ENCODE data around the gene MSI2. TPM values are rescaled to one million over a fixed set of nuclear protein-coding genes. Genes with fewer than 3 reads are reported as not detected.

The MSI2 gene
- total RNA-seq, 4 donors from 2014 or later: 60.7 to 101 (median 70.9) TPM

DNA sequence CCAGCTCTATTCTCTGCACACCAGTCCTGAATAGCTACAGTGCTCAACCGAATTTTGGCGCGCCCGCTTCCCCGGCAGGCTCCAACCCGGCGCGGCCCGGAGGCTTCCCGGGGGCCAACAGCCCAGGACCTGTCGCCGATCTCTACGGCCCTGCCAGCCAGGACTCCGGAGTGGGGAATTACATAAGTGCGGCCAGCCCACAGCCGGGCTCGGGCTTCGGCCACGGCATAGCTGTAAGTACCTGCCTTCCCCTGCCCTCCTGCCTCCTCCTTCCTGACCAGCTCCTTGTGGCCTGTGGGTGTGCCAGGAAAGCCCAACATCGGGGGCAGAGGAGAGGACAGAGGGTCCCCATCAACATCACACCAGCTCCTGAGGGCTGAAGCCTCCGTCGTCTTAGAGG is 418.6 kb downstream of the MSI2 start:
- intact Hi-C loops (cut with DNase I): loop anchor here (5.0 kb wide), 2 partner anchors 78 to 433 kb away; no protein-coding TSS in a partner anchor
- Histone ChIP-seq H3K4me1 (no peaks in the 10 kb centered on the region), H3K4me3 (replicated peaks in 1 of 3) (no peak overlapping the region), H3K27me3 (no peaks in the 10 kb centered on the region), H3K9me3 (no peaks in the 10 kb centered on the region), H3K27ac (no peak overlapping the region), H3K36me3 (no peaks in the 10 kb centered on the region)
- 96 to 98% methylated on average over 19 to 22 of the region's 22 CpGs for WGBS, 2 donors
- TF ChIP-seq, protein P1, sequence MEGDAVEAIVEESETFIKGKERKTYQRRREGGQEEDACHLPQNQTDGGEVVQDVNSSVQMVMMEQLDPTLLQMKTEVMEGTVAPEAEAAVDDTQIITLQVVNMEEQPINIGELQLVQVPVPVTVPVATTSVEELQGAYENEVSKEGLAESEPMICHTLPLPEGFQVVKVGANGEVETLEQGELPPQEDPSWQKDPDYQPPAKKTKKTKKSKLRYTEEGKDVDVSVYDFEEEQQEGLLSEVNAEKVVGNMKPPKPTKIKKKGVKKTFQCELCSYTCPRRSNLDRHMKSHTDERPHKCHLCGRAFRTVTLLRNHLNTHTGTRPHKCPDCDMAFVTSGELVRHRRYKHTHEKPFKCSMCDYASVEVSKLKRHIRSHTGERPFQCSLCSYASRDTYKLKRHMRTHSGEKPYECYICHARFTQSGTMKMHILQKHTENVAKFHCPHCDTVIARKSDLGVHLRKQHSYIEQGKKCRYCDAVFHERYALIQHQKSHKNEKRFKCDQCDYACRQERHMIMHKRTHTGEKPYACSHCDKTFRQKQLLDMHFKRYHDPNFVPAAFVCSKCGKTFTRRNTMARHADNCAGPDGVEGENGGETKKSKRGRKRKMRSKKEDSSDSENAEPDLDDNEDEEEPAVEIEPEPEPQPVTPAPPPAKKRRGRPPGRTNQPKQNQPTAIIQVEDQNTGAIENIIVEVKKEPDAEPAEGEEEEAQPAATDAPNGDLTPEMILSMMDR (IDR thresholded peaks at IDR 0.05): no peak
- TF ChIP-seq POLR2A (IDR thresholded peaks at IDR 0.05): no peak
- no peak for DNase-seq

DNA sequence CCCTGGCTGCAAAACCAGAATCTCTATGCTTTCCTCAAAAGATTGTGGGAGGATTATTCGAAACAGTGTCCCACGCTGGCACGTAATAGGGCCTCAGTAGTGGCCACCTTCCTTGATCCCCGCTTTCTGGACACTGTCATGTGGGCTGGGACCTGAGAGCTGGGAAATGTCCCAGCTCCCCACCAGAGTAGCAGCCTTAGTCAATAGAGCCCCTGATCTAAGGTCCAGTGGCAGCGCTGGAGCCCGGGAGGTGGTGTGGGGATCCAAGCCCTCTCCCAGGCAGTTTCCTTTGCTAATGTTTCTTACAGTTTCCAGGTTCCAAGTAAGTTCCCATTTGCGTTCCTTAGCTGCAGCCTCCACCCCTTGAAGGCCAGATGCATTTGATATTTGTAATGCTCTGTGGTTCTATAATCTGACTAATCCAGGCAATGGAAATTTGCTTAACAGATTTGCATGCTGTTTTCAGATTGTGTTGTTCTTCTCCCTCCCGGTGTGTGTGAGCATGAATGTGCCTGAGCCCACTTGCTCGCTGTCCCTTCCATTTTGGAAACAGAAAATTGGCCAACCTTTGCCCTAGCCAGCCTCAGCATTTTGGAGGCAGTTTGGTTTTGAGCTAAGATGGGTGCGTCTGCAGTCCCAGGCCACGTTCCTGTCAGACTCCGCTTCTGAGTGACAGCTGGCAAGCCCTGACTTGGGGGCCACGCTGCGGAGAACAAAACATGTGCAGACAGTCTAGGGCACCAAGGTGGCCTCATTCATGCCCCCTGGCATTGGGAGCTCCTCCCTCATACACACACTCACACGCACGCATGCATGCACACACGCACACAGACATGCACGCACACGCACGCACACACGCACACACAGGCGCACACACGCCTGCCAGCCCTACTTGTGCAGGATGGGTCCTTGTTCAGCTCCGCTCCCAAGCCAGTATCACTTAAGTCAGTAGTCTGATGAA is 419.4 kb downstream of the MSI2 start:
- intact Hi-C loops (cut with DNase I): loop anchor here (5.0 kb wide), 1 partner anchor 78 kb away; no protein-coding TSS in a partner anchor
- WGBS, 2 donors: 95 to 96% methylated on average over 24 of the region's 24 CpGs
- Histone ChIP-seq H3K4me1 (no peaks in the 10 kb centered on the region), H3K36me3 (no peaks in the 10 kb centered on the region), H3K27ac (no peak overlapping the region), H3K4me3 (replicated peaks in 1 of 3) (no peak overlapping the region), H3K27me3 (no peaks in the 10 kb centered on the region), H3K9me3 (no peaks in the 10 kb centered on the region)
- no peak for DNase-seq
- TF ChIP-seq, protein P1 (IDR thresholded peaks at IDR 0.05): no peak
- TF ChIP-seq POLR2A (IDR thresholded peaks at IDR 0.05): no peak

DNA sequence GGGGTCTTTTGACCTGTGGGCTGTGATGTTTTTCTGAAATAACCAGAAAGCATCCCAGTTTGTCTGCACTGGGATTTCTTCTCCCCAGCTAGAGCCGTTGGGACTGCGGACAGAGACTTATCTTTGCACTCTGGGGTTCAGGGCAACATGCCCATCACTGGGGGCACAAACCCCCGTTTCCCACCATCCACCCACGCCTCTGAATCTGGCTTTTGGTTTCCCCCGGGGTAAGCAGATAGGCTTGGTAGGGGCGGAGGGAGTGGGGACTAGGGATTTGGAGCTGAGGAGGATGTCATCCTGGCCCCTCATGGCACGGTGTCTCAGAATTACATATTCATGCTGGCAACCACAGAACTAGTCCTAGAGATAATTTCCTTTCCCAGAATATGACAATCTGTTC is 420.2 kb downstream of the MSI2 start:
- no peak overlapping the region for H3K27ac ChIP-seq
- no peaks in the 10 kb centered on the region for H3K36me3 ChIP-seq
- TF ChIP-seq POLR2A (IDR thresholded peaks at IDR 0.05): no peak
- TF ChIP-seq, protein P1 (IDR thresholded peaks at IDR 0.05): no peak
- H3K9me3 ChIP-seq: no peaks in the 10 kb centered on the region
- DNase-seq: no peak
- no peaks in the 10 kb centered on the region for H3K27me3 ChIP-seq
- H3K4me1 ChIP-seq: no peaks in the 10 kb centered on the region
- WGBS, 2 donors: 90 to 92% methylated on average over 7 of the region's 7 CpGs
- no peak overlapping the region for H3K4me3 ChIP-seq (replicated peaks in 1 of 3)
- intact Hi-C loops (cut with DNase I): loop anchor here (5.0 kb wide), 1 partner anchor 79 kb away; no protein-coding TSS in a partner anchor

DNA sequence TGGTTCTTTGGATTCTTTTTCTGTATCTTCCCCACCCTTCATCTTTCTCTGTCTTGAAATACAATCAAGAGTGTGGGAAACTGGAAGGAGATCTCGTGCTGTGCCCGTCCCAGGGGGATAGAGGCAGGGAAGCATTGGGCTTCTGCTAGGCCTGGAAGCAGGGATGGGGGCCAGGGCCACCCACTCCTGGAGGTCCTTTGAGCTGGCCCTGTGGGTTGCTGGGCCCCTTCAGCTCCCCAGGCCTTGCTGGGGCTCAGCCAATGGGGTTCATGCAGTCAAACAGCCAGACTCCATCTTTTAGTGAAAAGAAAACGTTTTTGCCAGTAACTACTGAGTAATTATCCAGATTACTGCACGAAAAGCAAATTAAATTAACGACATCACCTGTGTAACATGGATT is 421.0 kb downstream of the MSI2 start:
- DNase-seq: no peak
- H3K27ac ChIP-seq: no peak overlapping the region
- no peak for TF ChIP-seq POLR2A (IDR thresholded peaks at IDR 0.05)
- TF ChIP-seq, protein P1 (IDR thresholded peaks at IDR 0.05): no peak
- 82 to 90% methylated on average over 5 of the region's 5 CpGs for WGBS, 2 donors
- H3K4me3 ChIP-seq (replicated peaks in 1 of 3): no peak overlapping the region
- H3K36me3 ChIP-seq: no peaks in the 10 kb centered on the region
- H3K4me1 ChIP-seq: no peaks in the 10 kb centered on the region
- no peaks in the 10 kb centered on the region for H3K9me3 ChIP-seq
- intact Hi-C loops (cut with DNase I): loop anchor here (5.0 kb wide), 1 partner anchor 80 kb away; no protein-coding TSS in a partner anchor
- H3K27me3 ChIP-seq: no peaks in the 10 kb centered on the region

DNA sequence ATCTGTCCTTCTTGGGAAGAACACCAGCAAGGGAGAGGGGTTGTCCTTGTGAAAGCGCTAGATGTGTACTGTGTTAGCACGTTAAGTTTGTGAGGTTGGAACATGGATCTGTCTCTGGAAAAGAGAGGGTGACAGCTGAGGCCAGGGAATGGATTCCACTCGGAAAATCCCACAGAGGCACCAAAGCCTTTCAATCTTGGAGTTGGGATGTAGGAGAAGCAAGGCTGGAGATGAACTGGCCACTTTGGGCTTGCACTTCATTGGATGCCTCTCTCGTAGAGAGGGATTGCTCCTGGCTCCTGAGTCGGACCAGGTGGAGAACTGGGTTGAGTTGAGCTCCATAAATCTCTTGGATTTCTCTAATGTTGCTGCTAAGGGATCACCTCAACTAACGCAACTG is 421.5 kb downstream of the MSI2 start:
- Histone ChIP-seq H3K4me1 (no peaks in the 10 kb centered on the region), H3K27ac (no peak overlapping the region), H3K36me3 (no peaks in the 10 kb centered on the region), H3K9me3 (no peaks in the 10 kb centered on the region), H3K27me3 (no peaks in the 10 kb centered on the region), H3K4me3 (replicated peaks in 1 of 3) (no peak overlapping the region)
- no peak for DNase-seq
- TF ChIP-seq, protein P1 (IDR thresholded peaks at IDR 0.05): no peak
- no peak for TF ChIP-seq POLR2A (IDR thresholded peaks at IDR 0.05)
- WGBS, 2 donors: 97 to 98% methylated on average over 6 of the region's 6 CpGs
- intact Hi-C loops (cut with DNase I): loop anchor here (5.0 kb wide), 1 partner anchor 81 kb away; no protein-coding TSS in a partner anchor

Data from thyroid gland (tissue), 4 donors.